C4-2B (cell line): ENCODE measurements around the gene CTIF.

Experiments used
- H3K27ac ChIP-seq: fragments of 450-650 bp; 2 replicates; pipeline ENCODE4 v1.5.1; 2017
- CTCF ChIP-seq: fragments of 450-650 bp; conservative IDR thresholded peaks from 2 replicates; pipeline ENCODE4 v1.5.1; 2017; ENCODE audit warnings: mild to moderate bottlenecking
- ZFX ChIP-seq: fragments of 450-650 bp; IDR thresholded peaks from 2 replicates; pipeline ENCODE4 v1.6.1; 2017

CTIF gene

DNA sequence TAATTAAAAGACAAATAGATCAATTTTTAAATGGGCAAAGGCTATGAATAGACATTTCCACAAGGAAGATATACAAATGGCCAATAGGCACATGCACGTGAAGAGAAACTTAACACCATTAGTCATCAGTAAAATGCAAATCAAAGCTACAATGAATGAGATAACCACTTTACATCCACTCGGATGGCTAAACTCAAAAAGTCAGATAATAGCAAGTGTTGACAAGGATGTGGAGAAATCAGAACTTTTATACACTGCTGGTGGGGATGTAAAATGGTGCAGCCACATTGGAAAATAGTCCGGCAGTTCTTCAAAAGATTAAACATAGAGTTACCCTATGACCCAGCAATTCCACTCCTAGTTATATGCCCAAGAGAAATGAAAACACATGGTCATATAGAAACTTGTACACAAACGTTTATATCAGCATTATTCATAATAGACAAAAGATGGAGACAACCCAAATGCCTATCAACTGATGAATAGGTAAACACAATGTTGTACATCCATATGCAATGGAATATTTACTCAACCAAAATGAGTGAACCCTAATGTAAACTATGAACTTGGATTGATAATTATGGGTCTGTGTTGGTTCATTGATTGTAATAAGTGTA lies 360.8 kb downstream of the CTIF start:
- no peak overlapping the region for H3K27ac ChIP-seq
- no peak for TF ChIP-seq ZFX
- no peak for TF ChIP-seq CTCF

GRCh38 chr18:48900469-48900868 lies 361.6 kb downstream of the CTIF start:
- TF ChIP-seq ZFX (no peak), CTCF (no peak)
- H3K27ac ChIP-seq, result no peak overlapping the region

DNA sequence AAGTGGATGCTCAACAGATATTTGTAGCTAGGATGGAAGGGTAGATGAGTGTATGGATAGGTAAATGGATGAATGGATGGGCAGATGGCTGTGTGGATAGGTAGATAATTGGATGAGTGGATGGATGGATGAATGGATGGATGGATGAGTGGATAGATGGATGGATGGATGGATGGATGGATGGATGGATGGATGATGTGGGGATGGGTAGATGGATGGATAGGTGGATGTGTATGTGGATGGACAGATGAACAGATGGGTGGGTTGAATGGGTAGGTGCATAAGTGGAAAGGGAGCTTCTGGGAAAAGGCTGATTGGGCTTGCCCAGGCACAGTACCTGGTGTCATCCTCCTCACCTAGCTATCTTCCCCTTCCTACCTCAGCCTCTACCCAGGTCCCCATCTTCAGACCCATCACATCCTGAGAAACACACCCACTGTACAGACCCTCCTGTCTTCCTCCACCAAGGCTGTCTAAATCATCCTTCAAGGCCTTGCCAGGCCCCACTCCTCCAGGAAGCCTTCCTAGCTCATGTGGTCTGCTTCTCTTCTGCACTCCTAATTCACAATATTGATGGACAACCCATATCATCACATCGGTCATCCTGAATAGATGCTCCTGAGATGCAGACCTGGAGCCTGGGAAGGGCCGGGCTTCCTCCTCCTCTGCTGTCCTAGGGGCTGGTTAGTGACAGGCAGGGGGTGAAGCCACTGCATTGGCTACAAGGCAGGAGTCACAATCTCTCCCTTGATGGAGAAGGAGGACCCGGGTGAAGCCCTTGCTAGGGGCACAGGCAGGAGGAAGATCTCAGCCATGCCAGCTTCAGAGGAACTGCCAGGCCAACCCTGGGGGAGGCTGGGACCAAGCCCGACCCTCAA lies 362.6 kb downstream of the CTIF start:
- H3K27ac ChIP-seq, result no peak overlapping the region
- TF ChIP-seq CTCF (no peak), ZFX (no peak)

DNA sequence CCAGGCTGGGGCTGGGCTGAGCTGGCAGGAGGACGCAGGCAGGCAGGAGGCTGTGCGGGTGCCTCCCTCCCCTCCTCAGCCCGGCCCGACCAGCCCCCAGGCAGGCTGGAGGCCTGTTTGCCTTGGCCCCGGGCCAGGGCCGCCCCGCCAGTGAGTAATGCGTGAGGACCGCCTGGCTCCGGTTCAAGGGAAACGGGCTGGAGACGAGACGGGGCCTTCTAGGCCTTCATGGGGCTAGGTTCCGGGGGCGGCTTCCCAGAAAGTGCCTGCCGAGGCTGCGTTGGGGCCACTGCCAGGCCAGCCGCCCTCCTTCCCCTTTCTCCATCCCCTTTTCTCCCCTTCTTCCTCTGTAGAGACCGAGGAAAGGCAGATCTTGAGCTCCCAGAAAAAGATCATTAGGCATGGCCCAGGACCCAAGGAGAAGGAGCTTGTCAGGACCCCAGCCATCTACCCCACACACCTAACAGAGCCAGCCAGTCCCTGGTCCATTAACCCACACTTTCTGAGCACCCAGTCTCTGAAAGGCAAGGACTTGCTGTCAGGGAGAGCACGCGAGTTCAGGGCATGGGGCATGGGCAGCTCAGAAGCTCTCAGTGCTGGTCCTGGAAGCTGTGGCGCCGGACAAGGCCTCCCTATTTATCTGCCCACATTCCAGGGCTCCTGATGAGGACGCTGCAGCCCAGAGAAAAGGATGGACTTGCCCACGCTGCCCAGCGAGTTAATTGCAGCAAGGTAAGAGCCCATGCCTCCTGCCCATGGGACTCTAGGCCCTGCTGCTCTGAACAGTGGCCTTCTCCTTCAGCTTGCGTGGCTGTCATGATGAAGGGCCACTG lies 363.4 kb downstream of the CTIF start:
- TF ChIP-seq CTCF (no peak), ZFX (no peak)
- H3K27ac ChIP-seq, result no peak overlapping the region

- TF ChIP-seq CTCF (no peak), ZFX (no peak)
- no peak overlapping the region for H3K27ac ChIP-seq
Observed at GRCh38 chr18:48902856-48903601, 364.2 kb downstream of the CTIF start.

- H3K27ac ChIP-seq, result no peak overlapping the region
- no peak for TF ChIP-seq ZFX
- TF ChIP-seq CTCF, result no peak
Observed at GRCh38 chr18:48904091-48904490, 365.3 kb downstream of the CTIF start.
